ENCODE measurements around the gene TMEM178B.
"Not testable (repeated sequence)": the region's sequence is repeated elsewhere in the genome, so short reads cannot be mapped to it uniquely, and the experiment has no call there.

TMEM178B gene

DNA sequence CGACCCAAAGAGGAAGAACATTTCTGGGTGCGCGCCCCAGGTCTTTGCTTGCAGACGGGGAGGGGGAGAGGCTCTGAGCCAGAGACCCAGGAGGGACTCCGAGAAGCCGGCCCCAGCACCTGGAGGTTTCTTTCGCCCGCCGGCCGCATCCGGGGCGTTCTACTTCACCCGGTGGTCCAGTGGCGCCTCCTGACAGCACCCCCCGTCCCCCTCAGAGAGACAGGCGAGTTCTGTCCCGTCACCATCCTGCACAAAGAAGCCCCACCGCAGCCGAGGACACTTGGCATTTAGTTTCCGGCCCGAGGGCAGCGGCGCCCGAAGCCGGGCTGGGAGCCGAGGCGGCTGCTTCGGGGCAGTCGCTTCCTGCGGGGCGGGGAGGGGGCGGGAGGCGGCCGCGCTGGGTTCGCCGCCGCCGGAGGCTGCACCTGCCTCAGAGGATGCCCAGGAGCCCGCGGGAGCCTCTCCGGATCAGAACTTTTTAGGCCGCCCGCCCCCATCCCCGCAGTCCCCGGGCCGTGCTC lies at the start of gene TMEM178B:
Gene TMEM178B, plus strand, starts transcription at position 424 of the 521 bp plus-strand sequence.
- Mint-ChIP-seq H3K4me1 (peaks cover 16% of the 10 kb centered on the region), H3K36me3 (ENCODE audit: insufficient read depth) (peaks cover 6% of the 10 kb centered on the region), H3K9me3 (no peaks in the 10 kb centered on the region), H3K27ac (ENCODE audit: low read depth) (no peak within 1 kb of the TSS), H3K4me3 (peak within 1 kb of the TSS; percentile 76), H3K27me3 (peaks cover 45% of the 10 kb centered on the region)
- DNase-seq (ENCODE audit: low spot score in 2 of 2) = no peak
- peak; percentile 29 for ATAC-seq (replicated peaks; ENCODE audit: extremely low read depth, poor library complexity, severe bottlenecking)

DNA sequence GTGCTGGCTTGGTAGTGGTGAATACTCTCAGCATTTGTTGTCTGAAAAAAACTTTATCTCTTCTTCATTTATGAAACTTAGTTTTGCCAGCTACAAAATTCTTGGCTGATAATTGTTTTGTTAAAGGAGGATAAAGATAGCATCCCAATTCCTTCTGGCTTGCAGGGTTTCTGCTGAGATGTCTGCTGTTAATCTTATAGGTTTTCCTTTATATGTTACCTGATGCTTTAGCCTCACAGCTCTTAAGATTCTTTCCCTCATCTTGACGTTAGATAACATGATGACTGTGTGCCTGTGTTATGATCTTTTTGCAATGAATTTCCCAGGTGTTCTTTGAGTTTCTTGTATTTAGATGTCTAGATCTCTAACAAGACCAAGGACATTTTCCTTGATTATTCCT lies 49.2 kb upstream of the TMEM178B start:
- Mint-ChIP-seq H3K9me3 (peaks cover 7% of the 10 kb centered on the region), H3K27me3 (peaks cover 70% of the 10 kb centered on the region), H3K4me1 (peaks cover 6% of the 10 kb centered on the region), H3K27ac (ENCODE audit: low read depth) (no peak overlapping the region), H3K36me3 (ENCODE audit: insufficient read depth) (no peaks in the 10 kb centered on the region), H3K4me3 (no peak overlapping the region)
- no peak for ATAC-seq (replicated peaks; ENCODE audit: extremely low read depth, poor library complexity, severe bottlenecking)
- DNase-seq (ENCODE audit: low spot score in 2 of 2) = no peak

DNA sequence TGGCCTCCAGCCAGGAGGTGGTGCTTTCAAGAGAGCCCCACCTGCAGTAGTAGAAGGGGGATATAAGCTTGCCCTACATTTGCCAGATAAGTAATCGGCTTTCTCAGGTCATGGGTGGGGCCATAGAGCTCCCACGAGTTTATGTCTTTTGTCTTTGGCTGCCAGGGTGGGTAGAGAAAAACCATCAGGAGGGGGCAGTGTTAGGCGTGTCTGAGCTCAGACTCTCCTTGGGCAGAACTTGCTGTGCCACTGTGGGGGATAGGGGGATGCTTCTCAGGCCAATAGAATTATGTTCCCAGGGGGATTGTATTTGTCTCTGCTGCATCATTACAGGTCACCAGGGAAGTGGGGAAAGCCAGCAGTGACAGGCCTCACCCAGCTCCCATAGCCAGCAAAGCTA lies 46.8 kb upstream of the TMEM178B start:
- peaks cover 70% of the 10 kb centered on the region for H3K27me3 Mint-ChIP-seq

DNA sequence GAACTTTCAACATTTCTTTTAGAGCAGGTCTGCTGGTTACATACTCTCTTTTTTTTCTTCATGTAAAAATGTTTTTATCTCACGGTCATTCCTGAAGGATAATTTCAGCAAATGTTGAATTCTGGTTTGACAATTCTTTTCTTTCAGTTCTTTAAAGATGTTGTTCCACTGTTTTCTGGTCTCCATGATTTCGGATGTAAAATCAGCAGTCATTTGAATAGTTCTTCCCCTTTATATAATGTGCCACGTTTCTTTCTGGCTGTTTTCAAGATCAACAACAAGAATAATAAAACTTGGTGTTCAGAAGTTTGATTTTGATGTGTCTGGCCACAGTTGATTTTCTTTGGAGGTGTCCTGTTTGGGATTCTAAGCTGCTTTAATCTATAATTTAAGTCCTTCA lies 45.1 kb upstream of the TMEM178B start:
- Mint-ChIP-seq H3K4me3 (no peak overlapping the region), H3K36me3 (ENCODE audit: insufficient read depth) (peaks cover 1% of the 10 kb centered on the region), H3K9me3 (peaks cover 7% of the 10 kb centered on the region), H3K27ac (ENCODE audit: low read depth) (no peak overlapping the region), H3K27me3 (peaks cover 60% of the 10 kb centered on the region), H3K4me1 (no peaks in the 10 kb centered on the region)
- no peak for ATAC-seq (replicated peaks; ENCODE audit: extremely low read depth, poor library complexity, severe bottlenecking)
- DNase-seq (ENCODE audit: low spot score in 2 of 2) = no peak

More for the DNA sequence above, 46.8 kb upstream of the TMEM178B start:
- no peaks in the 10 kb centered on the region for H3K36me3 Mint-ChIP-seq (ENCODE audit: insufficient read depth)
- peaks cover 7% of the 10 kb centered on the region for H3K9me3 Mint-ChIP-seq
- ATAC-seq (replicated peaks; ENCODE audit: extremely low read depth, poor library complexity, severe bottlenecking) = no peak
- no peak for DNase-seq (ENCODE audit: low spot score in 2 of 2)
- H3K27ac Mint-ChIP-seq (ENCODE audit: low read depth) = no peak overlapping the region
- H3K4me1 Mint-ChIP-seq = peaks cover 6% of the 10 kb centered on the region
- H3K4me3 Mint-ChIP-seq = no peak overlapping the region

DNA sequence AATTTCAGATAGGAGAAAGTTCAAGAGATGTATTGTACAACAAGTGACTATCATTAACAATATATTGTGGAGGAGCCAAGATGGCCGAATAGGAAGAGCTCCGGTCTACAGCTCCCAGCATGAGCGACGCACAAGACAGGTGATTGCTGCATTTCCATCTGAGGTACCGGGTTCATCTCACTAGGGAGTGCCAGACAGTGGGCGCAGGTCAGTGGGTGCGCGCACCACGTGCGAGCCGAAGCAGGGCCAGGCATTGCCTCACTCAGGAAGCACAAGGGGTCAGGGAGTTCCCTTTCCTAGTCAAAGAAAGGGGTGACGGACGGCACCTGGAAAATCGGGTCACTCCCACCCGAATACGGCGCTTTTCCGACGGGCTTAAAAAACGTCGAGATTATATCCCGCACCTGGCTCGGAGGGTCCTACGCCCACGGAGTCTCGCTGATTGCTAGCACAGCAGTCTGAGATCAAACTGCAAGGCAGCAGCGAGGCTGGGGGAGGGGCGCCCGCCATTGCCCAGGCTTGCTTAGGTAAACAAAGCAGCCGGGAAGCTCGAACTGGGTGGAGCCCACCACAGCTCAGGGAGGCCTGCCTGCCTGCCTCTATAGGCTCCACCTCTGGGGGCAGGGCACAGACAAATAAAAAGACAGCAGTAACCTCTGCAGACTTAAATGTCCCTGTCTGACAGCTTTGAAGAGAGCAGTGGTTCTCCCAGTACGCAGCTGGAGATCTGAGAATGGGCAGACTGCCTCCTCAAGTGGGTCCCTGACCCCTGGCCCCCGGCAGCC lies 41.1 kb upstream of the TMEM178B start:
- H3K4me3 Mint-ChIP-seq; H3K4me1 Mint-ChIP-seq; ATAC-seq (replicated peaks; ENCODE audit: extremely low read depth, poor library complexity, severe bottlenecking); H3K27ac Mint-ChIP-seq (ENCODE audit: low read depth); H3K9me3 Mint-ChIP-seq; DNase-seq (ENCODE audit: low spot score in 2 of 2); H3K36me3 Mint-ChIP-seq (ENCODE audit: insufficient read depth): not testable (repeated sequence)
- H3K27me3 Mint-ChIP-seq = peaks cover 64% of the 10 kb centered on the region

DNA sequence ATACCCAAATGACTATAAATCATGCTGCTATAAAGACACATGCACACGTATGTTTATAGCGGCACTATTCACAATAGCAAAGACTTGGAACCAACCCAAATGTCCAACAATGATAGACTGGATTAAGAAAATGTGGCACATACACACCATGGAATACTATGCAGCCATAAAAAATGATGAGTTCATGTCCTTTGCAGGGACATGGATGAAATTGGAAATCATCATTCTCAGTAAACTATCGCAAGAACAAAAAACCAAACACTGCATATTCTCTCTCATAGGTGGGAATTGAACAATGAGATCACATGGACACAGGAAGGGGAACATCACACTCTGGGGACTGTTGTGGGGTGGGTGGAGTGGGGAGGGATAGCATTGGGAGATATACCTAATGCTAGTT lies 35.8 kb upstream of the TMEM178B start:
- H3K27ac Mint-ChIP-seq (ENCODE audit: low read depth); ATAC-seq (replicated peaks; ENCODE audit: extremely low read depth, poor library complexity, severe bottlenecking); H3K4me3 Mint-ChIP-seq; H3K4me1 Mint-ChIP-seq; H3K9me3 Mint-ChIP-seq; H3K36me3 Mint-ChIP-seq (ENCODE audit: insufficient read depth); DNase-seq (ENCODE audit: low spot score in 2 of 2): not testable (repeated sequence)
- H3K27me3 Mint-ChIP-seq = peaks cover 49% of the 10 kb centered on the region

DNA sequence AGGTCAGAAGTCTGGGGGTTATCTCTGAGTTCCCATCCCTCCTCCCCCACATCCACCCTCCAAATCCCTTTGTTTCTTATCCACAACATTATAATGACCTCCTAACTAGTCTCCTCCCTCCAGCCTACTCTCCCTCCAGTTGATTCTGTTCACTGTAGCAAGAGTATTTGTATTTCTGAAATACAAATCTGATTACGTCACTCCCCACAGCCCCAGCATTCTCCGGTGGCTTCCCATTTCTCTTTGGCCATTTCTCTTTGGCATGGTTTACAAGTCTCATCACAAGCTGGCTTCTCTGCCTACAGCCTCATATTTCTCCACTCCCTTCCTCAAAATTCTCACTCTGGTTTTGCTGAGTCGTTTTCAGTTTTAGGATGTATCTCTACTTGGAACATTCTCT lies 34.5 kb upstream of the TMEM178B start:
- no peak for DNase-seq (ENCODE audit: low spot score in 2 of 2)
- no peak for ATAC-seq (replicated peaks; ENCODE audit: extremely low read depth, poor library complexity, severe bottlenecking)
- no peaks in the 10 kb centered on the region for H3K9me3 Mint-ChIP-seq

DNA sequence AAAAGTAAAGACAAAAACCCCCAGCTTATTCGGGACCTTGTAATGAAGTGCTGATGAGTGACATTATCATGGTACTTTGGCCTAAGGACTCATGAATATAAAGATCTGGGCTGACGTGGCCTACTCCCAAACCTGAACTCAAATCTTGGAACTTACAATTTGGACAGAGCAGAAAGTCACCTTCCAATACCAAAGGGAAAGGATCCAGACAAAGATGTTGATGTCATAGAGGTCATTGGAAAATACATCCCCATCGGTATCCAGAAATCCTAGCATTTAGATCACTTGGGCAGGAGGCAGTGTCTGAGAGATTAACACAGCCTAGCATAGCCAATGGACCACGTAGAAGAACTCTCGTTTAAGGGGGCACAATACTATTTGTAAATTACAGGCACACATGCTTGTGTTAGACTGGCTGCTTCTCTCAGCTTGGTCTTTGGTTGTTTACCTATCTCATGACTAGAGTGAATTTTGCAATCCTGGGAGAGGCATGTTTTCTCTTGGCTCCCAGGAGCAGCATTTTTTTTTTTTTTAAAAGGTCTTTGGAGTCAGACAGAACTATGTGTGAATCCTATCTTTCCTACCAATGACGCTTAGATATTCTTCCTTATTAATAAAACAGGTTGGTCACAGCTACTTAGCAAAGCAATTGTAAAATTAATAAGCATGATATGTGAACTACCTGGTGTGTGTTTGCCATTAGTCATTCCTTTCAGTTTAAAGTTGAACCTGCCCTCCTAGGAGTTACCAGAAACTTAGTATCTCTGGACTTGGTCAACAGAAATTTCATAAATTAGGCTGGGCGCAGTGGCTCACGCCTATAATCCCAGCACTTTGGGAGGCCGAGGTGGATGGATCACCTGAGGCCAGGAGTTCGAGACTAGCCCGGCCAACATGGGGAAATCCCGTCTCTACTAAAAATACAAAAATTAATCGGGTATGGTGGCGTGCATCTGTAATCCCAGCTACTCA lies 31.4 kb upstream of the TMEM178B start:
- H3K27ac Mint-ChIP-seq (ENCODE audit: low read depth) = no peak overlapping the region
- no peaks in the 10 kb centered on the region for H3K36me3 Mint-ChIP-seq (ENCODE audit: insufficient read depth)
- H3K9me3 Mint-ChIP-seq = no peaks in the 10 kb centered on the region
- no peak overlapping the region for H3K4me3 Mint-ChIP-seq
- no peaks in the 10 kb centered on the region for H3K4me1 Mint-ChIP-seq
- ATAC-seq (replicated peaks; ENCODE audit: extremely low read depth, poor library complexity, severe bottlenecking) (no peak), DNase-seq (ENCODE audit: low spot score in 2 of 2) (no peak)
- H3K27me3 Mint-ChIP-seq = peaks cover 54% of the 10 kb centered on the region

More for the DNA sequence above, 34.5 kb upstream of the TMEM178B start:
- Mint-ChIP-seq H3K27me3 (peaks cover 43% of the 10 kb centered on the region), H3K4me3 (no peak overlapping the region), H3K27ac (ENCODE audit: low read depth) (no peak overlapping the region), H3K36me3 (ENCODE audit: insufficient read depth) (no peaks in the 10 kb centered on the region), H3K4me1 (no peaks in the 10 kb centered on the region)

DNA sequence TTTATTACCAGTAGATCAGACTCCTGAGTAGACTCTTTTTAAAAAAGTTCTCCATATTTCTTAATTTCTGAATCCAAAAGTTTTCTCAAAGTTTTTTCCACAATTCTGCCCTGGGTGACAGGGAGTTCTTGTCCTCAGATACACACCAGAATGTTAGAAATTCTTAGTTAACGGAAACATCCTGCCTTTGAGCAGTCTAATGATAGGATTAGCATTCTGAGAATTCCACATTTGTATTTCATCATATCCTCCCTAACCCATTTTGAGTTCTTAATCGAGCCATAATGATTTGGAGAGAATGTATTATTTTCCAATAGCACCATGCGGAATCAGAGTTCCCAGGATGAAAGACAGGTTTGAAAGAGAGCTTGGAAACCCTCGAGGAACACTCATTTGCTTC lies 30.2 kb upstream of the TMEM178B start:
- H3K36me3 Mint-ChIP-seq (ENCODE audit: insufficient read depth) = no peaks in the 10 kb centered on the region
- H3K4me1 Mint-ChIP-seq = no peaks in the 10 kb centered on the region
- no peak overlapping the region for H3K4me3 Mint-ChIP-seq
- H3K27me3 Mint-ChIP-seq = peaks cover 54% of the 10 kb centered on the region
- DNase-seq (ENCODE audit: low spot score in 2 of 2) (no peak), ATAC-seq (replicated peaks; ENCODE audit: extremely low read depth, poor library complexity, severe bottlenecking) (no peak)
- H3K9me3 Mint-ChIP-seq = no peaks in the 10 kb centered on the region
- H3K27ac Mint-ChIP-seq (ENCODE audit: low read depth) = no peak overlapping the region

DNA sequence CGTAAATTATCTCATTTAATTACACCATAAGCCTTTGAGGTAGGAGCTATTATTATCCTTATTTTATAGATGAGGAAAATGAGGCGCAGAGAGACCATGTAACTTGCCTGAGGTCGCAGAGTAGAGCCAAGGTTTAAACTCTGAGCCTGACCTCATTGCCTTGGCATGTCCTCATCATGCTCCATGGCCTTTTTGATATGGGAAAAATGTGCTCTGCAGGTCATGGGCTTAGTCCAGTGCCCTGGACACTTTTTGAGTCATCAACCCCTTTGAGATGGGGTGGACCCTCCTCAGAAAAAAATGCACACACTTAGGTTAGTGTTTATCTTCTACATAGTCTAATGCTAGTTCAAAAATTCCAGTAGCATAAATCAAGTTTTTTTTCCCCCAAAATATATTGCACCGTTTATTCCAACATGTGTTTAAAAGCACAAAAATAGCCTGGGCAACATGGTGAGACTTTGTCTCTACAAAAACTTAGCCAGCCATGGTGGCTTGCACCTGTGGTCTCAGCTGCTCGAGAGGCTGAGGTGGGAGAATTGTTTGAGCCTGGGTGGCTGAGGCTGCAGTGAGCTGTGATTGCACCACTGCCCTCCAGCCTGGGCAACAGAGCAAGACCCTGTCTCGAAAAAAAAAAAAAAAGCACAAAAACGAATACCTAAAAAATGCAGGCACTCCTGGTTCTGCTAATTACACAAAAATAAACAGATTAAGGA lies 28.6 kb upstream of the TMEM178B start:
- no peaks in the 10 kb centered on the region for H3K9me3 Mint-ChIP-seq
- H3K4me3 Mint-ChIP-seq = no peak overlapping the region
- H3K27ac Mint-ChIP-seq (ENCODE audit: low read depth) = no peak overlapping the region
- no peaks in the 10 kb centered on the region for H3K36me3 Mint-ChIP-seq (ENCODE audit: insufficient read depth)
- no peaks in the 10 kb centered on the region for H3K4me1 Mint-ChIP-seq
- no peak for ATAC-seq (replicated peaks; ENCODE audit: extremely low read depth, poor library complexity, severe bottlenecking)
- no peak for DNase-seq (ENCODE audit: low spot score in 2 of 2)
- H3K27me3 Mint-ChIP-seq = peaks cover 40% of the 10 kb centered on the region

DNA sequence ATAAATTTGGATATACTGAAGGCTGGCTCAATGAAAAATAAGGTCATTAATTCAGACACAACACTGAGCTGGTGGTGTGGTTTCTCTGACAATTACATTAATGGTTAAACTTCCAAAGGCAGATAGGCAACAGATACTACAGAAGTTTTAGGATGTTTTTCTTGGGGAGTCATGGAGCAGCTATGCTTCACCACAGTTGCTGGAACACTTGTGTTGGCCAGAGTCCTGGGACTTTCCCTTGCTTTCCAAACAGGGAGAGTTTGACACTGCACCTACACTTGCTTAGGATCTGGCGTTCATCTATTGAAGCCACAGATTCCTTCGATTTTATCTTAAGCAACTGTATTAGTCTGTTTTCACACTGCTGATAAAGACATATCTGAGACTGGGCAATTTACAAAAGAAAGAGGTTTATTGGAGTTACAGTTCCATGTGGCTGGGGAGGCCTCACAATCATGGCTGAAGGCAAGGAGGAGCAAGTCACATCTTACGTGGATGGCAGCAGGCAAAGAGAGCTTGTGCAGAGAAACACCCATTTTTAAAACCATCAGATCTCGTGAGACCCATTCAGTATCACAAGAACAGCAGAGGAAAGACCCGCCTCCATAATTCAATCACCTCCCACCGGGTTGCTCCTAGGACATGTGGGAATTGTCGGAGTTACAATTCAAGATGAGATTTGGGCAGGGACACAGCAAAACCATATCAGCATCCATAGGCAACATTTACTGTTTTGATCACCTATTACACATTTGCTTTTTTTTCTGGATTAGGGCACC lies 27.8 kb upstream of the TMEM178B start:
- H3K4me1 Mint-ChIP-seq = no peaks in the 10 kb centered on the region
- DNase-seq (ENCODE audit: low spot score in 2 of 2) (no peak), ATAC-seq (replicated peaks; ENCODE audit: extremely low read depth, poor library complexity, severe bottlenecking) (no peak)
- H3K27ac Mint-ChIP-seq (ENCODE audit: low read depth) = no peak overlapping the region
- peaks cover 33% of the 10 kb centered on the region for H3K27me3 Mint-ChIP-seq
- no peaks in the 10 kb centered on the region for H3K36me3 Mint-ChIP-seq (ENCODE audit: insufficient read depth)
- no peak overlapping the region for H3K4me3 Mint-ChIP-seq
- no peaks in the 10 kb centered on the region for H3K9me3 Mint-ChIP-seq

All from central memory CD8-positive, alpha-beta T cell (primary cell).